ENCODE measurements around the gene HNRNPLL.

DNA sequence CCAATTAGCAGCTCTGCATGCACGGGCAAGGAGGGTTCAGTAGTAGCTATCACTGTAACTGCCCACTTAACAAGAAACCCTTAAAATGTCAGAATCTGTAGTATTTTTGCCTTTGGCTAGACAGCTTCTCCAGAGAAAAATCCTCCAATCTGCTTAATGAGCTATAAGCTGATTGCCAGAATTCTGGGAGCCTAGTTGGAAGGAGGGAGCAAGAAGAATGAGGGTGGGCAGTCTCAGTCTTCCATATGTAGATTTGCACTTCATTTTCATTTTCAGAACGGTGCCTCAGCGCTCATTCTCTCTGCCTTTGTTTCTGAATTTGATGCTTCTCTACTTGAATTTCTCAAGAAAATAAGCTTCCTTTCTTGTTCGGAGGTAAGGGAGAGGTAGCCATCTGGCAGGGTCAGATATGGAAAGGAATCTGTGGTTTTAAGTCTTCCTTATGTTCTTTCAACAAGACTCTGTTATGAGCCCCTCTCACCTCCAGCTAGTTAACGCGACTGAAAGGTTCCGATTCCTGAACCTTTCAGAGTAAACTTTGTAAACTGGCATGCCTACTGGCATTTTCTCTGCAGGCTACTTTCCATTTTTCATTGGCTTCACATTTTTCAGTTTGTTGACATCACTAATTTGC lies 53.5 kb downstream of the HNRNPLL start:
- TF ChIP-seq, protein P1, sequence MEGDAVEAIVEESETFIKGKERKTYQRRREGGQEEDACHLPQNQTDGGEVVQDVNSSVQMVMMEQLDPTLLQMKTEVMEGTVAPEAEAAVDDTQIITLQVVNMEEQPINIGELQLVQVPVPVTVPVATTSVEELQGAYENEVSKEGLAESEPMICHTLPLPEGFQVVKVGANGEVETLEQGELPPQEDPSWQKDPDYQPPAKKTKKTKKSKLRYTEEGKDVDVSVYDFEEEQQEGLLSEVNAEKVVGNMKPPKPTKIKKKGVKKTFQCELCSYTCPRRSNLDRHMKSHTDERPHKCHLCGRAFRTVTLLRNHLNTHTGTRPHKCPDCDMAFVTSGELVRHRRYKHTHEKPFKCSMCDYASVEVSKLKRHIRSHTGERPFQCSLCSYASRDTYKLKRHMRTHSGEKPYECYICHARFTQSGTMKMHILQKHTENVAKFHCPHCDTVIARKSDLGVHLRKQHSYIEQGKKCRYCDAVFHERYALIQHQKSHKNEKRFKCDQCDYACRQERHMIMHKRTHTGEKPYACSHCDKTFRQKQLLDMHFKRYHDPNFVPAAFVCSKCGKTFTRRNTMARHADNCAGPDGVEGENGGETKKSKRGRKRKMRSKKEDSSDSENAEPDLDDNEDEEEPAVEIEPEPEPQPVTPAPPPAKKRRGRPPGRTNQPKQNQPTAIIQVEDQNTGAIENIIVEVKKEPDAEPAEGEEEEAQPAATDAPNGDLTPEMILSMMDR (IDR thresholded peaks at IDR 0.05): no peak
- no peak for TF ChIP-seq POLR2AphosphoS5 (IDR thresholded peaks at IDR 0.05)
- no peak for TF ChIP-seq POLR2A (IDR thresholded peaks at IDR 0.05)
- no peak for TF ChIP-seq EP300 (IDR thresholded peaks at IDR 0.05)

Measured in gastroesophageal sphincter (tissue), 3 donors.